ENCODE data around the gene FAM110A.
"Not testable (repeated sequence)": the region's sequence is repeated elsewhere in the genome, so short reads cannot be mapped to it uniquely, and the experiment has no call there.

FAM110A gene

GRCh38 chr20:833450-834150 lies at the start of gene FAM110A:
TSS of gene FAM110A (plus strand) at chr20:833715. CDS start at chr20:844805, 11,090 bp downstream.
- peak; percentile 96 for DNase-seq (ENCODE audit: low spot score)
- no peak for FAIRE-seq

DNA sequence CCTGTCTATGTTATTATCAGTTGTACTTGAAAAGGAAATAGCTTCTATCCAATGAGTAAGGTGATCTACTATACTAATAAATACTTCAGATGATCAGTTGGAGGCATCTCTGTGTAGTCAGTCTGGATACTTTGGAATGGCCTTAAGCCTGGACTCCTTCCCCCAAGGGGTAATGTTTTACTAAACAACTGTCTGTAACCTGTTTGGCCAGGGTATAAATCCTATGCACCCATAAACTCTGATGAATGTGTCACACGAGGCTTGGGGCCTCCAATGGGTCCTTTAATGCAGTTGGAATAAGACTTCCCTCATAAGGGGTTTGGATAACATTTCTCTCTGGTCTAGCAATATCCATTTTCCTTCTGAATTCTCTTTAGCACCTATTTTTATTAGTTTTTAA lies 45.7 kb upstream of the FAM110A start:
- no peak for DNase-seq (ENCODE audit: low spot score)
- no peak for FAIRE-seq

GRCh38 chr20:791056-791455 lies 42.5 kb upstream of the FAM110A start:
- DNase-seq (ENCODE audit: low spot score) (no peak), FAIRE-seq (no peak)

DNA sequence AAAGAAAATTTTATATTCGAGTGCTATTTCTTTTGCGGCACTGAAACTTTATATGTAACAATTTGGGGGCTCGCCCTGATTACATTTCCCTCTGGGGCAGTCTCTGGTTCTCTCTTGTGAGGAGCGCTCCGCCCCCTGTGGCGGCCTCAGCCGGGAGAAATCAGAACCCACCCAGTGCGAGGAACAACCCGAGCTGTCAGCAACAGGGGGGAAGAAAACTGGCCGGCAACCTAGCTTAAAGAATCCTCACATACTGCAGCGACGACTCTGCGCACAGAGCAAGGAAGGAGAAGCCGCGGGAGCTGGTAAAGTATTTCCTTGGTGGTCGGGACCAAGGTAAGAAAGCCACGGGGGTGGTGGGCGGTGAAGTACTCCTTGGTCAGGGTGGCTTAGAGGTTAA lies 41.3 kb upstream of the FAM110A start:
- DNase-seq (ENCODE audit: low spot score) = no peak
- no peak for FAIRE-seq

DNA sequence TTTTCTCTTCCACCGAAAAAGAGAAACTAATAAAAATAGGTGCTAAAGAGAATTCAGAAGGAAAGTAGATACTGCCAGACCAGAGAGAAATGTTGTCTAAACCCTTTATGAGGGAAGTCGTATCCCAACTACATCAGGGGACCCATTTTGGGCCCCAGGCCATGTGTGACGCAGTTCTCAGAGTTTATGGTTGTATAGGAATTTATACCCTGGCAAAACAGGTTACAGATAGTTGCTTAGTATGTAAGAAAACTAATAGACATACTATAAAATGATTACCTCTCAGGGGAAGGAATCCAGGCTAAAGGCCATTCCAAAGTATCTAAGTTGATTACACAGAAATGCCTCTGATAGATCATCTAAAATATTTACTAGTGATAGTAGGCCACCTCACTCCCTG lies 36.6 kb upstream of the FAM110A start:
- DNase-seq (ENCODE audit: low spot score) = no peak
- FAIRE-seq = no peak

GRCh38 chr20:798746-799145 lies 34.8 kb upstream of the FAM110A start:
- FAIRE-seq; DNase-seq (ENCODE audit: low spot score): not testable (repeated sequence)

DNA sequence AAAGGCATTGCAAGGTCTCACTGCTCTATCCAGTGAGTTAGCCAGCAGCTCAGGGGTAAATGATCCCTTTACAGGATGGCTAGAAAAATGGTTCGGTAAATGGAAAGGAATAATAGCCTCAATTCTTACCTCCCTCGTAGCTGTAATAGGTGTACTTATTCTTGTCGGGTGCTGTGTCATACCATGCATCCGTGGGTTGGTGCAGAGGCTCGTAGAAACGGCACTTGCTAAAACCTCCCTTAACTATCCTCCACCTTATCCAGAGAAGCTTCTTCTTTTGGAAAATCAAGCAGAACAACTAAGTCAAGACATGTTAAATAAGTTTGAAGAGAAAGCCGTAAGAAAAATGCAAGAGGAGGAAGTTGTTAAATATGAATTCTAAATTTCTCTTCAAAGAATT lies 33.5 kb upstream of the FAM110A start:
- not testable (repeated sequence) for DNase-seq (ENCODE audit: low spot score); FAIRE-seq

- FAIRE-seq (no peak), DNase-seq (ENCODE audit: low spot score) (no peak)
Measured at GRCh38 chr20:801678-802077, 31.8 kb upstream of the FAM110A start.

GRCh38 chr20:805713-806112 lies 27.8 kb upstream of the FAM110A start:
- DNase-seq (ENCODE audit: low spot score) = no peak
- no peak for FAIRE-seq

- FAIRE-seq; DNase-seq (ENCODE audit: low spot score): not testable (repeated sequence)
Measured at GRCh38 chr20:811776-812434, 21.6 kb upstream of the FAM110A start.

- DNase-seq (ENCODE audit: low spot score); FAIRE-seq: not testable (repeated sequence)
Measured at GRCh38 chr20:812435-812814, 21.1 kb upstream of the FAM110A start.

GRCh38 chr20:813390-813789 lies 20.1 kb upstream of the FAM110A start:
- FAIRE-seq (no peak), DNase-seq (ENCODE audit: low spot score) (no peak)

DNA sequence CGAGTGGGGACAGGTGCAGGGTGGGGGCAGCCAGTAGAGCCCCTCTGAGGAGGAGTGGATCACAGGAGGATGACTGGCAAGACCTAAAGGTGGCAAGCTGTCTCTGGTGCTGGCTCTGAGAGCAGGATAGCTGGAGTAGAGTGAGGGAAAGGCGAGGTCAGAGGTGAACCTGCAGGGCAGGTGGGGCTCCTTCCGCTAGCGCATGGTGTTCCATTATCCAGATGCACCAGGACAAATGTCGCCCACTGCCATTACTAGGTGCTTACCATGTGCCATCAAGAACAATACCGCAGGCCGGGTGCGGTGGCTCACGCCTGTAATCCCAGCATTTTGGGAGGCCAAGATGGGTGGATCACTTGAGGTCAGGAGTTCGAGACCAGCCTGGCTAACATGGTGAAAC lies 18.3 kb upstream of the FAM110A start:
- FAIRE-seq = no peak
- DNase-seq (ENCODE audit: low spot score) = no peak

- FAIRE-seq = no peak
- peak; percentile 68 for DNase-seq (ENCODE audit: low spot score)
Measured at GRCh38 chr20:815914-816606, 17.5 kb upstream of the FAM110A start.

DNA sequence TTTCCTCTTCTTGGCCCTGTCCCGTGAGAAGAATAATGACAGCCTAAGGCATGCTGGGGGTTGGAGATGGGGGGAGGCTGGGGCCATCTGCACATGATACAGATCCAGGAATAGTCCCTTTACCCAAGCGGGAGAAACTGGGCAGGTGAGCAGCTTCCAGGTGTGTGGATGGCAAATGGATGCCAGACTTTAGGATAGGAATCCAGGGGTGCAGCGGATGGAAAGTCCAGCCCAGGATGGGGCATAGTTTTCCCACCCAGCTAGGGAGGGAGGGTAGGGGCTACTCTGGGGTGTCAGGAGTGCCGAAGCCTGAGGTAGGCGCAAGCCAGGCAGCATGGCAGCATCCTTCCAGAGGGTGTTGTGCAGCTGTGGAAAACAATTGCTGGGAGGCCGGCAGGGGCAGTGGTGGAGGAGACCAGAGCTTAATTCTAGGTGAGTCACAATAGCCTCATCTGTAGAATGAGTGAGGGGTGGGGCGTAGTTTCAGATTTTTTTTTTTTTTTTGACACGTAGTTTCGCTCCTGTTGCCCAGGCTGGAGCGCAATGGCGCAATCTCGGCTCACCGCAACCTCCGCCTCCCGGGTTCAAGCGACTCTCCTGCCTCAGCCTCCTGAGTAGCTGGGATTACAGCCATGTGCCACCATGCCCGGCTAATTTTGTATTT lies 15.4 kb upstream of the FAM110A start:
- DNase-seq (ENCODE audit: low spot score) (peak; percentile 87), FAIRE-seq (no peak)

DNA sequence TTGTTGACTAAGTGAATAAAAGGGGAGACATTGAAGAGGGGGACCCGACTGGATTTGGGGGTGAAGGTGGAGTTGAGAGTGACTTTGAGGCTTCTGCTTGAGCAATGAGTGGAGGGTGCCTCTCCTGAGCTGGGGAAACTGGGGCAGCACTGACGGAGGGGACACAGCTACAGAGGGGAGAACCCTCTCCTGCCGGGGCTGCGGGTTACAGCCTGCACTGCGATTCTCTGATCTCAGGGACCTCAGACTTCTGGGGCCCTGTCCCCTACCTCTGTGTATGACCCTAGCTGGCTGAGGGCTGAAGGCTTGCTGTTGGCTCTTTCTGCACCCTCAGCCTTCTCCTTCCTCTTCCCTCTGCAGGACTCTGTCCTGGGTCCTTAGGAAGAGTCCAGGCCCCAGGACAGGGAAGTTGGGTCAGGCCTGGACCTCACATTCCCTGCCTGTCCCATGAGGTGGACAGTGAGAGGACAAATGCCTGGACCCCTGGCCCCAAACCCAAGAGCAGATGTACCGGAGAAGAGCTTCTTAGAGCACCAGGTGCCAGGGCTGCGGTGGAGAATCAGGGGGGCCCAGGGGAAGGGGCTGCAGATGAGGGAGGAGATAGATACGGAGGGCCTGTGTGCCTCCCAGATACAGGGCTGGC lies 13.7 kb upstream of the FAM110A start:
- no peak for DNase-seq (ENCODE audit: low spot score)
- no peak for FAIRE-seq

DNA sequence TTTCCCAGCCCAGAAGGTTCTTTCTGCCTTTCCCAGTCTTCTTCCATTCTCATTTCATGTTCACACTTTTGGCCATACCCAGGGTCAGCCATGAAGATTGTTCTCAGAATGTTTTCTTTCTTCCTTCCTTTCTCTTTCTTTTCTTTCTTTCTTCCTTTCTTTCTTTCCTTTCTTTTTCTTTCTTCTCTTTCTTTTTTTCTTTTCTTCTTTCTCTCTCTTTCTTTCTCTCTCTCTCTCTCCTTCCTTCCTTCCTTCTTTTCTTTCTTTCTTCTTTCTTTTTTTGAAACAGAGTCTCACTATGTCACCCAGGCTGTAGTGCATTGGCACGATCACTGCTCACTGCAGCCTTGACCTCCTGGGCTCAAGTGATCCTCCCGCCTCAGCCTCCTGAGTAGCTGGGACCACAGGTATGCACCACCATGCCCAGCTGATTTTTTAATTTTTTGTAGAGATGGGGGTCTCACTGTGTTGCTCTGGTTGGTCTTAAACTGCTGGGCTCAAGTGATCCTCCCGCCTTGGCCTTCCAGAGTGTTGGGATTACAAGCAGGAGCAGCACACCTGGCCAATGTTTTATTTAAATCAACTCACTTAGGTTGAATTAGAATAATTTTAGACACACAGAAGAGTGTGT lies 13.1 kb upstream of the FAM110A start:
- FAIRE-seq (no peak), DNase-seq (ENCODE audit: low spot score) (no peak)

GRCh38 chr20:821046-821730 lies 12.3 kb upstream of the FAM110A start:
- no peak for FAIRE-seq
- no peak for DNase-seq (ENCODE audit: low spot score)

GRCh38 chr20:821731-822065 lies 11.8 kb upstream of the FAM110A start:
- FAIRE-seq = no peak

More at GRCh38 chr20:821731-822065, 11.8 kb upstream of the FAM110A start:
- no peak for DNase-seq (ENCODE audit: low spot score)

All from urothelium cell line (cell line).